Neural cell (in vitro differentiated cells): Measurements from ENCODE around the gene SYT4. TPM values are rescaled to one million over a fixed set of nuclear protein-coding genes. Genes with fewer than 3 reads are reported as not detected.

Experiments
- H2AFZ ChIP-seq: fragments of 200-600, 300-800 bp; sonication (generic), shearing (Covaris generic); 2 replicates; pipeline ENCODE4 v1.6.0; 2014; ENCODE audit warnings: low read depth, mild to moderate bottlenecking, antibody characterized with exemption, low read length, moderate library complexity
- H3F3A ChIP-seq: fragments of 200-600 bp; shearing (Covaris generic); 2 replicates; pipeline ENCODE4 v1.6.1; 2016; ENCODE audit warnings: mild to moderate bottlenecking, moderate library complexity, mixed read lengths, antibody characterized with exemption, low read length; ENCODE audit not compliant: insufficient read depth, poor library complexity, severe bottlenecking
- H3K27ac ChIP-seq: fragments of 200-600, 300-800 bp; sonication (generic), shearing (Covaris generic); 2 replicates; pipeline ENCODE4 v1.5.1; 2014; ENCODE audit warnings: mild to moderate bottlenecking, low read length, moderate library complexity
- H3K27me3 ChIP-seq: fragments of 300-800, 200-600 bp; sonication (generic), shearing (Covaris generic); 2 replicates; pipeline ENCODE4 v1.6.0; 2014; ENCODE audit warnings: mild to moderate bottlenecking, low read depth, low read length, moderate library complexity; ENCODE audit not compliant: insufficient read depth
- H3K36me3 ChIP-seq: fragments of 300-800, 200-600 bp; sonication (generic), shearing (Covaris generic); 2 replicates; pipeline ENCODE4 v1.5.1; 2014; ENCODE audit warnings: mild to moderate bottlenecking, antibody characterized with exemption, low read length, moderate library complexity; ENCODE audit not compliant: insufficient read depth
- H3K4me2 ChIP-seq: fragments of 300-800, 200-600 bp; sonication (generic), shearing (Covaris generic); 2 replicates; pipeline ENCODE4 v1.6.0; 2014; ENCODE audit warnings: mild to moderate bottlenecking, low read length
- H3K4me3 ChIP-seq: fragments of 300-800, 200-600 bp; sonication (generic), shearing (Covaris generic); 2 replicates; pipeline ENCODE4 v1.5.1; 2014; ENCODE audit warnings: mild to moderate bottlenecking, low read length, moderate library complexity
- H3K79me2 ChIP-seq: fragments of 200-600 bp; shearing (Covaris generic); replicated peaks from 2 replicates; pipeline ENCODE4 v1.6.0; 2014; ENCODE audit warnings: mild to moderate bottlenecking, low read length, moderate library complexity; ENCODE audit not compliant: insufficient read depth
- H3K9ac ChIP-seq: fragments of 300-800, 200-600 bp; sonication (generic), shearing (Covaris generic); 2 replicates; pipeline ENCODE4 v1.6.1; 2016; ENCODE audit warnings: mild to moderate bottlenecking, low read length, mixed read lengths
- H3K9me2 ChIP-seq: fragments of 200-600 bp; shearing (Covaris generic); 2 replicates; pipeline ENCODE4 v1.6.1; 2016; ENCODE audit warnings: mild to moderate bottlenecking, low read length, mixed read lengths; ENCODE audit not compliant: insufficient read depth
- H3K9me3 ChIP-seq: fragments of 200-600, 300-800 bp; sonication (generic), shearing (Covaris generic); 2 replicates; pipeline ENCODE4 v1.6.1; 2016; ENCODE audit warnings: mild to moderate bottlenecking, mixed run types, low read length, moderate library complexity, mixed read lengths
- H4K20me1 ChIP-seq: fragments of 200-600 bp; shearing (Covaris generic); 2 replicates; pipeline ENCODE4 v1.6.1; 2016; ENCODE audit warnings: mild to moderate bottlenecking, mixed run types; ENCODE audit not compliant: insufficient read depth
- EP300 ChIP-seq: fragments of 450-650 bp; conservative IDR thresholded peaks from 2 replicates; pipeline ENCODE4 v1.6.1; 2014; ENCODE audit warnings: antibody characterized with exemption, mild to moderate bottlenecking, moderate library complexity; ENCODE audit not compliant: poor library complexity, severe bottlenecking
- EZH2 ChIP-seq: fragments of 200-600, 300-800 bp; shearing (Covaris generic), sonication (generic); IDR thresholded peaks from 2 replicates; pipeline ENCODE4 v1.6.1; 2014; ENCODE audit warnings: antibody characterized with exemption, low read length, borderline replicate concordance, mild to moderate bottlenecking; ENCODE audit not compliant: insufficient read depth, poor library complexity, severe bottlenecking
- MXI1 ChIP-seq: fragments of 450-650 bp; conservative IDR thresholded peaks from 2 replicates; pipeline ENCODE4 v1.6.1; 2014; ENCODE audit warnings: antibody characterized with exemption, mild to moderate bottlenecking; ENCODE audit not compliant: poor library complexity, severe bottlenecking
- POLR2AphosphoS5 ChIP-seq: IDR thresholded peaks from 2 replicates; pipeline ENCODE4 v1.6.1; 2012
- RAD21 ChIP-seq: fragments of 450-650 bp; conservative IDR thresholded peaks from 2 replicates; pipeline ENCODE4 v1.6.1; 2014; ENCODE audit warnings: antibody characterized with exemption, mild to moderate bottlenecking, moderate library complexity
- SMC3 ChIP-seq: fragments of 450-650 bp; conservative IDR thresholded peaks from 2 replicates; pipeline ENCODE4 v1.6.1; 2014; ENCODE audit warnings: antibody characterized with exemption, mild to moderate bottlenecking, moderate library complexity; ENCODE audit not compliant: poor library complexity
- TAF1 ChIP-seq: IDR thresholded peaks from 2 replicates; pipeline ENCODE4 v1.6.1; 2012; ENCODE audit warnings: low read depth
- polyA plus RNA-seq: library from polyadenylated mRNA; depleted of rRNA; stranded (reverse); fragments of >200 nt; gene quantifications from 2 replicates; pipeline ENCODE4 v1.2.3, GENCODE V29; 2014
- TF ChIP-seq, protein P1 (sequence below): IDR thresholded peaks from 2 replicates; pipeline ENCODE4 v1.6.1; 2012; ENCODE audit warnings: borderline replicate concordance
- TF ChIP-seq, protein P2 (sequence below): fragments of 450-650 bp; IDR thresholded peaks from 2 replicates; pipeline ENCODE4 v1.5.1; 2014; ENCODE audit warnings: antibody characterized with exemption, mild to moderate bottlenecking, moderate library complexity; ENCODE audit not compliant: poor library complexity, severe bottlenecking

Gene SYT4
- polyA plus RNA-seq, 1 donor from 2014 or later: 167 TPM

GRCh38 chr18:43271593-43272432, 5.5 kb downstream of the SYT4 start:
- no peak overlapping the region for H3K9ac ChIP-seq
- H3K4me2 ChIP-seq: no peak overlapping the region
- no peaks in the 10 kb centered on the region for H4K20me1 ChIP-seq
- no peaks in the 10 kb centered on the region for H3K9me3 ChIP-seq
- no peaks in the 10 kb centered on the region for H3K9me2 ChIP-seq
- no peak overlapping the region for H3K27ac ChIP-seq
- H3K79me2 ChIP-seq: peaks cover 23% of the 10 kb centered on the region
- H3K4me3 ChIP-seq: no peak overlapping the region
- TF ChIP-seq SMC3 (peak; percentile 88), EP300 (no peak), RAD21 (peak; percentile 82), MXI1 (no peak)
- TF ChIP-seq, protein P1, sequence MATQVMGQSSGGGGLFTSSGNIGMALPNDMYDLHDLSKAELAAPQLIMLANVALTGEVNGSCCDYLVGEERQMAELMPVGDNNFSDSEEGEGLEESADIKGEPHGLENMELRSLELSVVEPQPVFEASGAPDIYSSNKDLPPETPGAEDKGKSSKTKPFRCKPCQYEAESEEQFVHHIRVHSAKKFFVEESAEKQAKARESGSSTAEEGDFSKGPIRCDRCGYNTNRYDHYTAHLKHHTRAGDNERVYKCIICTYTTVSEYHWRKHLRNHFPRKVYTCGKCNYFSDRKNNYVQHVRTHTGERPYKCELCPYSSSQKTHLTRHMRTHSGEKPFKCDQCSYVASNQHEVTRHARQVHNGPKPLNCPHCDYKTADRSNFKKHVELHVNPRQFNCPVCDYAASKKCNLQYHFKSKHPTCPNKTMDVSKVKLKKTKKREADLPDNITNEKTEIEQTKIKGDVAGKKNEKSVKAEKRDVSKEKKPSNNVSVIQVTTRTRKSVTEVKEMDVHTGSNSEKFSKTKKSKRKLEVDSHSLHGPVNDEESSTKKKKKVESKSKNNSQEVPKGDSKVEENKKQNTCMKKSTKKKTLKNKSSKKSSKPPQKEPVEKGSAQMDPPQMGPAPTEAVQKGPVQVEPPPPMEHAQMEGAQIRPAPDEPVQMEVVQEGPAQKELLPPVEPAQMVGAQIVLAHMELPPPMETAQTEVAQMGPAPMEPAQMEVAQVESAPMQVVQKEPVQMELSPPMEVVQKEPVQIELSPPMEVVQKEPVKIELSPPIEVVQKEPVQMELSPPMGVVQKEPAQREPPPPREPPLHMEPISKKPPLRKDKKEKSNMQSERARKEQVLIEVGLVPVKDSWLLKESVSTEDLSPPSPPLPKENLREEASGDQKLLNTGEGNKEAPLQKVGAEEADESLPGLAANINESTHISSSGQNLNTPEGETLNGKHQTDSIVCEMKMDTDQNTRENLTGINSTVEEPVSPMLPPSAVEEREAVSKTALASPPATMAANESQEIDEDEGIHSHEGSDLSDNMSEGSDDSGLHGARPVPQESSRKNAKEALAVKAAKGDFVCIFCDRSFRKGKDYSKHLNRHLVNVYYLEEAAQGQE: no peak
- TF ChIP-seq, protein P2, sequence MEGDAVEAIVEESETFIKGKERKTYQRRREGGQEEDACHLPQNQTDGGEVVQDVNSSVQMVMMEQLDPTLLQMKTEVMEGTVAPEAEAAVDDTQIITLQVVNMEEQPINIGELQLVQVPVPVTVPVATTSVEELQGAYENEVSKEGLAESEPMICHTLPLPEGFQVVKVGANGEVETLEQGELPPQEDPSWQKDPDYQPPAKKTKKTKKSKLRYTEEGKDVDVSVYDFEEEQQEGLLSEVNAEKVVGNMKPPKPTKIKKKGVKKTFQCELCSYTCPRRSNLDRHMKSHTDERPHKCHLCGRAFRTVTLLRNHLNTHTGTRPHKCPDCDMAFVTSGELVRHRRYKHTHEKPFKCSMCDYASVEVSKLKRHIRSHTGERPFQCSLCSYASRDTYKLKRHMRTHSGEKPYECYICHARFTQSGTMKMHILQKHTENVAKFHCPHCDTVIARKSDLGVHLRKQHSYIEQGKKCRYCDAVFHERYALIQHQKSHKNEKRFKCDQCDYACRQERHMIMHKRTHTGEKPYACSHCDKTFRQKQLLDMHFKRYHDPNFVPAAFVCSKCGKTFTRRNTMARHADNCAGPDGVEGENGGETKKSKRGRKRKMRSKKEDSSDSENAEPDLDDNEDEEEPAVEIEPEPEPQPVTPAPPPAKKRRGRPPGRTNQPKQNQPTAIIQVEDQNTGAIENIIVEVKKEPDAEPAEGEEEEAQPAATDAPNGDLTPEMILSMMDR: peak; percentile 77
- H3K36me3 ChIP-seq: peaks cover 11% of the 10 kb centered on the region
- H3K27me3 ChIP-seq: no peaks in the 10 kb centered on the region
- H3F3A ChIP-seq: no peaks in the 10 kb centered on the region
- H2AFZ ChIP-seq: no peak overlapping the region

DNA sequence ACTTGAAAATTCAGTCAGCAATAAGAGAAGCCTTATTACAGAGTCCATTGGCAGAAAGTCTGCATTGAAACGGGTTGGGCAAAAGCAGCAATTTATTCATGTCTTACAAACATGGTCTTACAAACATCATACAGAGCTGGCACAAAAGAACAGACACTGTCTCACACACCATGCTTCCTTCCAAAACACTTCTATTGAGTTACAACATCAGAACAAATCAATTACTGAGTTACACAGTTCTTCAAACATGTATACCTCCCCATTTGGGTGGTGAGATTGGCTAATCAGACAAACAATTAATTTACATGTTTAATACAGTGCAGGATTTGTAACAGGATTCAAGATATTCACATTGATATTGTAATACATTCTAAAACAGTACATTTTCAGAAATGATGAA, 9.5 kb downstream of the SYT4 start:
- H3K9ac ChIP-seq: no peak overlapping the region
- H3K4me3 ChIP-seq: no peak overlapping the region
- H3K27me3 ChIP-seq: no peaks in the 10 kb centered on the region
- TF ChIP-seq EP300: no peak
- no peak for TF ChIP-seq EZH2
- TF ChIP-seq POLR2AphosphoS5: no peak
- TF ChIP-seq, protein P1: no peak
- no peak for TF ChIP-seq MXI1
- no peak for TF ChIP-seq RAD21
- no peak for TF ChIP-seq TAF1
- TF ChIP-seq, protein P2: no peak
- no peak for TF ChIP-seq SMC3
- no peak overlapping the region for H2AFZ ChIP-seq
- H3K27ac ChIP-seq: no peak overlapping the region
- peaks cover 11% of the 10 kb centered on the region for H3K36me3 ChIP-seq
- no peaks in the 10 kb centered on the region for H3K79me2 ChIP-seq
- H3K4me2 ChIP-seq: no peak overlapping the region
- H3K9me2 ChIP-seq: no peaks in the 10 kb centered on the region
- H3K9me3 ChIP-seq: no peaks in the 10 kb centered on the region
- no peaks in the 10 kb centered on the region for H4K20me1 ChIP-seq
- no peaks in the 10 kb centered on the region for H3F3A ChIP-seq
